H1 (cell line): ENCODE results near the gene ZNF506. TPM values are rescaled to one million over a fixed set of nuclear protein-coding genes. Genes with fewer than 3 reads are reported as not detected.

ENCODE experiments used
- EP300 ChIP-seq, 2 experiments: IDR thresholded peaks; 1 replicate in 1 of 2; 2 replicates in 1 of 2; pipeline ENCODE4 v1.6.1; 2011 to 2012; ENCODE audit warnings: low read depth in 2 of 2, low read length in 2 of 2, mild to moderate bottlenecking in 2 of 2, borderline replicate concordance in 1 of 2, inconsistent platforms in 1 of 2, moderate library complexity in 1 of 2
- PHF8 ChIP-seq: fragments of 200-600 bp; sonication (generic); conservative IDR thresholded peaks from 2 replicates; pipeline ENCODE4 v1.7.1; 2012; ENCODE audit warnings: low read depth, mild to moderate bottlenecking, inconsistent platforms, low read length, moderate library complexity
- POLR2A ChIP-seq, 2 experiments: IDR thresholded peaks; 1 replicate in 1 of 2; 2 replicates in 1 of 2; pipeline ENCODE4 v1.6.1; 2011; ENCODE audit warnings: low read depth in 2 of 2, low read length in 2 of 2, mild to moderate bottlenecking in 2 of 2; ENCODE audit errors: control extremely low read depth in 1 of 2
- RAD21 ChIP-seq, 2 experiments: IDR thresholded peaks in 1 of 2; conservative IDR thresholded peaks in 1 of 2; 2 replicates each; pipeline ENCODE4 v1.6.1; 2011; ENCODE audit warnings: low read depth in 2 of 2, low read length in 2 of 2, improper control_type of control experiment in 1 of 2, inconsistent platforms in 1 of 2, mild to moderate bottlenecking in 1 of 2, moderate library complexity in 1 of 2
- RNF2 ChIP-seq: fragments of 200-900, 300-1000 bp; sonication (generic); IDR thresholded peaks from 2 replicates; pipeline ENCODE4 v1.7.1; 2016; ENCODE audit warnings: borderline replicate concordance, low read depth, mild to moderate bottlenecking, antibody characterized with exemption, low read length; ENCODE audit not compliant: poor library complexity, severe bottlenecking; ENCODE audit errors: missing control alignments
- SIX5 ChIP-seq: IDR thresholded peaks from 2 replicates; pipeline ENCODE4 v1.6.1; 2011; ENCODE audit warnings: mild to moderate bottlenecking, low read depth, low read length
- SUZ12 ChIP-seq: fragments of 200-600 bp; sonication (generic); IDR thresholded peaks from 2 replicates; pipeline ENCODE4 v1.6.1; 2012; ENCODE audit warnings: mild to moderate bottlenecking, inconsistent platforms, low read length, moderate library complexity, mixed read lengths
- TAF1 ChIP-seq: IDR thresholded peaks from 2 replicates; pipeline ENCODE4 v1.6.1; 2011; ENCODE audit warnings: mild to moderate bottlenecking, low read depth, low read length
- polyA plus RNA-seq, 7 experiments: library from polyadenylated mRNA; depleted of rRNA in 3 of 7; stranded (reverse) in 5 of 7; unstranded in 2 of 7; fragments of >200 nt in 5 of 7; fragments of 200-250 nt in 2 of 7; gene quantifications; 1 replicate in 5 of 7; 2 replicates in 1 of 7; 4 replicates in 1 of 7; pipeline versions ENCODE4 v1.2.1 to v1.2.3, GENCODE V29; 2011 to 2013; ENCODE audit warnings: missing spikeins in 2 of 7, mixed read lengths in 2 of 7
- total RNA-seq: library from RNA; stranded (reverse); fragmentation: NEBNext Ultra II Directional; extraction: Animal tissue kit (Norgen Biotek cat#: 25700); gene quantifications from 2 replicates; pipeline ENCODE4 v1.2.1, GENCODE V29; 2021

The ZNF506 gene
- total and polyA plus RNA-seq, 2 of the 8 experiments (the other 6 are each of a cell fraction or from before 2014, with no cell fraction given) = 4.5 to 8.3 TPM

DNA sequence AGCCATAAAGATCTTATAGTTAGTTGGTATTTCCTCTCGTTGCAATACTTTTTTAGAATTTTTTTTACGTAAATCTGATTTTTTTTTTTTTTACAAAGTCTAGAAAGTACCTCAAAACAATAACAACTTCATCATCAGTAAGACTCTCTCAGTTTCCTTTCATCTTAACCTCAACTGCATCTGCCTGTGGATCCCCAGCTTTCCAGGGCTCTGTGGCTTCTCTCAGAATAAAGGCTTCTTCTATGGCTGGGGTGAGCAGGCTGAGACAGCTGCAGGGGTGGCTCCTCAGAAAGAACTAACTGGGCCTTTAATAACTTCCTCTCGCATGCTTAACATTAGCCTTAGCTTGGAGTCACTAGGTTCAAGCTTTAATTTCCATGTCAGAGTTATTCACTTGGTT, 4.2 kb downstream of the ZNF506 start (continued):
- TF ChIP-seq SUZ12 (no peak), POLR2A (IDR thresholded peaks at IDR 0.05; ENCODE audit: control extremely low read depth in 1 of 2, low read depth in 2 of 2, low read length in 2 of 2) (no peak), SIX5 (no peak), TAF1 (no peak), PHF8 (no peak), RNF2 (no peak), RAD21 (IDR thresholded peaks at IDR 0.05 in 1 of 2, conservative IDR thresholded peaks at IDR 0.05 in 1 of 2; ENCODE audit: low read depth in 2 of 2, low read length in 2 of 2) (no peak), EP300 (IDR thresholded peaks at IDR 0.05; ENCODE audit: borderline replicate concordance in 1 of 2, low read depth in 2 of 2, low read length in 2 of 2) (no peak)
